Glutamatergic neuron (in vitro differentiated cells): ENCODE measurements around the gene TLE7. TPM values are rescaled to one million over a fixed set of nuclear protein-coding genes. Genes with fewer than 3 reads are reported as not detected.

ENCODE experiments used
- DNase-seq: peaks from one replicate; pipeline ENCODE4 v3.0.0; 2022
- H3K27ac Mint-ChIP-seq: one replicate; pipeline ENCODE4 v1.8.0; 2020; ENCODE audit warnings: mild to moderate bottlenecking, mixed read lengths, inconsistent platforms; ENCODE audit not compliant: unreplicated experiment
- H3K27me3 Mint-ChIP-seq: one replicate; pipeline ENCODE4 v1.8.0; 2020; ENCODE audit warnings: mild to moderate bottlenecking, moderate library complexity, mixed read lengths, inconsistent platforms; ENCODE audit not compliant: unreplicated experiment
- H3K36me3 Mint-ChIP-seq: one replicate; pipeline ENCODE4 v1.8.0; 2020; ENCODE audit warnings: mild to moderate bottlenecking, mixed read lengths, inconsistent platforms; ENCODE audit not compliant: unreplicated experiment
- H3K4me1 Mint-ChIP-seq: one replicate; pipeline ENCODE4 v1.8.0; 2020; ENCODE audit warnings: mild to moderate bottlenecking, low read depth, mixed read lengths, inconsistent platforms; ENCODE audit not compliant: unreplicated experiment
- H3K4me3 Mint-ChIP-seq: one replicate; pipeline ENCODE4 v1.8.0; 2020; ENCODE audit warnings: mild to moderate bottlenecking, mixed read lengths, inconsistent platforms; ENCODE audit not compliant: unreplicated experiment
- H3K9me3 Mint-ChIP-seq: one replicate; pipeline ENCODE4 v1.8.0; 2020; ENCODE audit warnings: mild to moderate bottlenecking, moderate library complexity, mixed read lengths, inconsistent platforms; ENCODE audit not compliant: unreplicated experiment
- CTCF ChIP-seq: fragments of 200-600 bp; sonication (generic); IDR thresholded peaks from one replicate; pipeline ENCODE4 v1.5.0; 2021; ENCODE audit not compliant: partially characterized antibody, unreplicated experiment
- total RNA-seq: library from RNA; stranded (reverse); fragmentation: NEBNext Ultra II Directional; extraction: Animal tissue kit (Norgen Biotek cat#: 25700); gene quantifications from one replicate; pipeline ENCODE4 v1.2.1, GENCODE V29; 2021; ENCODE audit not compliant: unreplicated experiment

TLE7 gene
- total RNA-seq, 1 donor from 2014 or later, result not detected

- H3K27me3 Mint-ChIP-seq, result peaks cover 5% of the 10 kb centered on the region
- peaks cover 5% of the 10 kb centered on the region for H3K9me3 Mint-ChIP-seq
- peaks cover 4% of the 10 kb centered on the region for H3K4me1 Mint-ChIP-seq
- no peak for DNase-seq
- peak overlapping the region; percentile 15 for H3K27ac Mint-ChIP-seq
- peaks cover 5% of the 10 kb centered on the region for H3K36me3 Mint-ChIP-seq
- TF ChIP-seq CTCF, result no peak
- H3K4me3 Mint-ChIP-seq, result peak overlapping the region; percentile 28
Observed at GRCh38 chr16:71384073-71384724, 57.7 kb downstream of the TLE7 start.

- peak; percentile 41 for DNase-seq
- TF ChIP-seq CTCF, result no peak
- H3K9me3 Mint-ChIP-seq, result peaks cover 5% of the 10 kb centered on the region
- peaks cover 5% of the 10 kb centered on the region for H3K36me3 Mint-ChIP-seq
- H3K4me1 Mint-ChIP-seq, result peaks cover 4% of the 10 kb centered on the region
- H3K4me3 Mint-ChIP-seq, result no peak overlapping the region
- H3K27me3 Mint-ChIP-seq, result peaks cover 5% of the 10 kb centered on the region
- no peak overlapping the region for H3K27ac Mint-ChIP-seq
Observed at GRCh38 chr16:71383054-71383773, 58.6 kb downstream of the TLE7 start.

- no peak for TF ChIP-seq CTCF
- Mint-ChIP-seq H3K9me3 (peaks cover 5% of the 10 kb centered on the region), H3K27me3 (peaks cover 4% of the 10 kb centered on the region), H3K36me3 (peaks cover 5% of the 10 kb centered on the region), H3K27ac (no peak overlapping the region), H3K4me3 (no peak overlapping the region), H3K4me1 (peaks cover 4% of the 10 kb centered on the region)
- DNase-seq, result no peak
Observed at GRCh38 chr16:71380831-71381230, 61.0 kb downstream of the TLE7 start.

Other genes with a start within 250 kb of the TLE7 start
- gene HYDIN, start 211.3 kb downstream of the TLE7 start, total RNA-seq, result 7.0 TPM
- gene CMTR2, start 152.7 kb downstream of the TLE7 start, total RNA-seq, result 14.7 TPM
- gene CALB2, start 83.3 kb downstream of the TLE7 start, total RNA-seq, result 0.39 TPM
- gene ZNF23, start 20.2 kb upstream of the TLE7 start, total RNA-seq, result 17.3 TPM
- 9.3 TPM for gene ZNF19, start 47.3 kb upstream of the TLE7 start, total RNA-seq
- gene CHST4, start 84.4 kb upstream of the TLE7 start, total RNA-seq, result not detected
- not detected for gene TAT, start 135.0 kb upstream of the TLE7 start, total RNA-seq
- gene MARVELD3, start 184.1 kb upstream of the TLE7 start, total RNA-seq, result 0.25 TPM